GM20431 (cell line): ENCODE measurements around the gene NTRK3.
"Not testable (repeated sequence)": the region's sequence is repeated elsewhere in the genome, so short reads cannot be mapped to it uniquely, and the experiment has no call there.

Experiments used
- in situ Hi-C: fragments of 300-500 bp; cut with MseI, MboI; formaldehyde crosslinking; loops from one replicate; pipeline ENCODE4 v1.15.0; 2020; ENCODE audit warnings: low sequenced_read_pairs; ENCODE audit not compliant: unreplicated experiment

The NTRK3 gene

GRCh38 chr15:87866961-87867360 lies 389.6 kb downstream of the NTRK3 start:
- in situ Hi-C loops = no loop called here

GRCh38 chr15:87863152-87863551 lies 393.4 kb downstream of the NTRK3 start:
- in situ Hi-C loops = no loop called here

GRCh38 chr15:87860743-87861142 lies 395.8 kb downstream of the NTRK3 start:
- in situ Hi-C loops = no loop called here

GRCh38 chr15:87858651-87859050 lies 397.9 kb downstream of the NTRK3 start:
- in situ Hi-C loops = no loop called here

- in situ Hi-C loops = no loop called here
Measured at GRCh38 chr15:87851497-87851896, 405.0 kb downstream of the NTRK3 start.

- in situ Hi-C loops = no loop called here
Measured at GRCh38 chr15:87850916-87851315, 405.6 kb downstream of the NTRK3 start.

GRCh38 chr15:87849181-87849580 lies 407.4 kb downstream of the NTRK3 start:
- in situ Hi-C loops = no loop called here

GRCh38 chr15:87848012-87848411 lies 408.5 kb downstream of the NTRK3 start:
- in situ Hi-C loops = no loop called here

GRCh38 chr15:87846746-87847145 lies 409.8 kb downstream of the NTRK3 start:
- in situ Hi-C loops = no loop called here

GRCh38 chr15:87843312-87843711 lies 413.2 kb downstream of the NTRK3 start:
- in situ Hi-C loops = no loop called here

- in situ Hi-C loops = no loop called here
Measured at GRCh38 chr15:87841426-87841998, 415.0 kb downstream of the NTRK3 start.

GRCh38 chr15:87835830-87836229 lies 420.7 kb downstream of the NTRK3 start:
- in situ Hi-C loops = not testable (repeated sequence)

- in situ Hi-C loops = not testable (repeated sequence)
Measured at GRCh38 chr15:87833333-87833732, 423.2 kb downstream of the NTRK3 start.

- in situ Hi-C loops = no loop called here
Measured at GRCh38 chr15:87829332-87830050, 427.0 kb downstream of the NTRK3 start.

- in situ Hi-C loops = no loop called here
Measured at GRCh38 chr15:87828608-87829007, 427.9 kb downstream of the NTRK3 start.

- in situ Hi-C loops = no loop called here
Measured at GRCh38 chr15:87827131-87827530, 429.4 kb downstream of the NTRK3 start.

GRCh38 chr15:87826119-87826747 lies 430.3 kb downstream of the NTRK3 start:
- in situ Hi-C loops = no loop called here

GRCh38 chr15:87818756-87819155 lies 437.8 kb downstream of the NTRK3 start:
- in situ Hi-C loops = no loop called here

GRCh38 chr15:87817553-87817952 lies 439.0 kb downstream of the NTRK3 start:
- in situ Hi-C loops = no loop called here

GRCh38 chr15:87816811-87817210 lies 439.7 kb downstream of the NTRK3 start:
- in situ Hi-C loops = no loop called here

GRCh38 chr15:87816016-87816415 lies 440.5 kb downstream of the NTRK3 start:
- in situ Hi-C loops = no loop called here
